Measurements from ENCODE around the gene SAMD4A. TPM values are rescaled to one million over a fixed set of nuclear protein-coding genes. Genes with fewer than 3 reads are reported as not detected.

Gene SAMD4A
- total RNA-seq, 4 donors from 2014 or later = 39.8 to 53.3 (median 48.0) TPM

GRCh38 chr14:54762296-54762695, 195.4 kb downstream of the SAMD4A start:
- H3K27me3 ChIP-seq = no peaks in the 10 kb centered on the region
- H3K27ac ChIP-seq = no peak overlapping the region
- no peak for DNase-seq (ENCODE audit: low spot score in 2 of 2)
- H3K9me3 ChIP-seq = no peaks in the 10 kb centered on the region
- no peak for TF ChIP-seq CTCF (IDR thresholded peaks at IDR 0.05)
- no peak for TF ChIP-seq EP300 (IDR thresholded peaks at IDR 0.05)
- no peak for TF ChIP-seq POLR2A (IDR thresholded peaks at IDR 0.05)
- H3K4me1 ChIP-seq = peaks cover 0 to 3% (median 0%) of the 10 kb centered on the region in 4 donors
- peaks cover 0 to 83% (median 0%) of the 10 kb centered on the region in 3 donors for H3K36me3 ChIP-seq
- 76 to 82% methylated on average over 5 of the region's 5 CpGs for WGBS, 2 donors
- no peak overlapping the region for H3K4me3 ChIP-seq

GRCh38 chr14:54763761-54764160, 196.8 kb downstream of the SAMD4A start:
- Histone ChIP-seq H3K27ac (no peak overlapping the region), H3K9me3 (no peaks in the 10 kb centered on the region), H3K36me3 (peaks cover 0 to 98% (median 0%) of the 10 kb centered on the region in 3 donors), H3K4me1 (peaks cover 0 to 3% (median 0%) of the 10 kb centered on the region in 4 donors), H3K4me3 (no peak overlapping the region), H3K27me3 (no peaks in the 10 kb centered on the region)
- DNase-seq (ENCODE audit: low spot score in 2 of 2) = no peak
- TF ChIP-seq CTCF (IDR thresholded peaks at IDR 0.05) (no peak), EP300 (IDR thresholded peaks at IDR 0.05) (no peak)
- WGBS, 2 donors = 77 to 78% methylated on average over 12 of the region's 12 CpGs

GRCh38 chr14:54766276-54767138, 199.6 kb downstream of the SAMD4A start:
- Histone ChIP-seq H3K9me3 (no peaks in the 10 kb centered on the region), H3K4me1 (peaks cover 0 to 7% (median 0%) of the 10 kb centered on the region in 4 donors), H3K36me3 (peaks cover 0 to 97% (median 0%) of the 10 kb centered on the region in 3 donors), H3K27me3 (no peaks in the 10 kb centered on the region), H3K4me3 (no peak overlapping the region), H3K27ac (peak overlapping the region in 1 of 4 donors; percentile 34)
- no peak for TF ChIP-seq CTCF (IDR thresholded peaks at IDR 0.05)
- TF ChIP-seq EP300 (IDR thresholded peaks at IDR 0.05) = no peak
- TF ChIP-seq POLR2A (IDR thresholded peaks at IDR 0.05) = no peak
- 77 to 85% methylated on average over 17 to 18 of the region's 18 CpGs for WGBS, 2 donors
- no peak for DNase-seq (ENCODE audit: low spot score in 2 of 2)

GRCh38 chr14:54767139-54767431, 200.2 kb downstream of the SAMD4A start:
- Histone ChIP-seq H3K27me3 (no peaks in the 10 kb centered on the region), H3K36me3 (peaks cover 0 to 92% (median 0%) of the 10 kb centered on the region in 3 donors), H3K27ac (peak overlapping the region in 1 of 4 donors; percentile 34), H3K4me3 (no peak overlapping the region), H3K4me1 (peaks cover 0 to 13% (median 0%) of the 10 kb centered on the region in 4 donors), H3K9me3 (no peaks in the 10 kb centered on the region)
- WGBS, 2 donors = 65 to 79% methylated on average over 10 of the region's 10 CpGs
- no peak for DNase-seq (ENCODE audit: low spot score in 2 of 2)
- TF ChIP-seq CTCF (IDR thresholded peaks at IDR 0.05) (no peak), EP300 (IDR thresholded peaks at IDR 0.05) (no peak), POLR2A (IDR thresholded peaks at IDR 0.05) (no peak)

- H3K36me3 ChIP-seq = peaks cover 0 to 88% (median 0%) of the 10 kb centered on the region in 3 donors
- H3K4me1 ChIP-seq = peaks cover 0 to 14% (median under 1%) of the 10 kb centered on the region in 4 donors
- no peaks in the 10 kb centered on the region for H3K9me3 ChIP-seq
- no peak for DNase-seq (ENCODE audit: low spot score in 2 of 2)
- H3K4me3 ChIP-seq = no peak overlapping the region
- H3K27ac ChIP-seq = peak overlapping the region in 1 of 4 donors; percentile 34
- no peak for TF ChIP-seq CTCF (IDR thresholded peaks at IDR 0.05)
- TF ChIP-seq EP300 (IDR thresholded peaks at IDR 0.05) = no peak
- no peak for TF ChIP-seq POLR2A (IDR thresholded peaks at IDR 0.05)
- WGBS, 2 donors = 93 to 94% methylated on average over 3 of the region's 3 CpGs
- no peaks in the 10 kb centered on the region for H3K27me3 ChIP-seq
These were observed 200.5 kb downstream of the SAMD4A start for GRCh38 chr14:54767450-54767849.

All from tibial nerve (tissue), 4 donors.